SH-SY5Y (cell line): ENCODE results near the gene FAM184A.

Experiments
- GATA2 ChIP-seq: IDR thresholded peaks from 2 replicates; pipeline ENCODE4 v1.6.1; 2011; ENCODE audit warnings: mild to moderate bottlenecking, low read depth, low read length
- GATA3 ChIP-seq: IDR thresholded peaks from 2 replicates; pipeline ENCODE4 v1.6.1; 2011; ENCODE audit warnings: low read depth, mild to moderate bottlenecking, low read length, moderate library complexity

DNA sequence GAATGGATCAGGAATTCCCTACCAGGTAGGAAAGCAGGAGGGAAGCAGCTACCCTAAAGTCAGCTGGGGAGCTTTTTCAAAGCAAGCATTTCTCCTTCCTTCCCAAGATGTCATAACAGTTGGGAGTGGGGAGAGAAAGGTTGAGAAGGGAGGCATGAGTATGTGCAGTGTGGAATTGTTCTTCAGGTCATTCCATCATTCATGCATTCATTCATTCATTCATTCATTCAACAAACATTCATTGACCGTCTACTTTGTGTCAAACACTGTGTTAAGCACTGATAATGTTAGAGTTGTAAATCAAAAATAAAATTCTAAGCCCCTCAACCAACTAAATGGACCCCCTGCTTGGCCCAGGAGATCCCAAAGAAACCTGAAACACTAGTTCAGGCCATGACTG, 49.2 kb upstream of the FAM184A start:
- no peak for TF ChIP-seq GATA2
- TF ChIP-seq GATA3: no peak
